ENCODE results near the gene SH3BP4.

SH3BP4 gene

DNA sequence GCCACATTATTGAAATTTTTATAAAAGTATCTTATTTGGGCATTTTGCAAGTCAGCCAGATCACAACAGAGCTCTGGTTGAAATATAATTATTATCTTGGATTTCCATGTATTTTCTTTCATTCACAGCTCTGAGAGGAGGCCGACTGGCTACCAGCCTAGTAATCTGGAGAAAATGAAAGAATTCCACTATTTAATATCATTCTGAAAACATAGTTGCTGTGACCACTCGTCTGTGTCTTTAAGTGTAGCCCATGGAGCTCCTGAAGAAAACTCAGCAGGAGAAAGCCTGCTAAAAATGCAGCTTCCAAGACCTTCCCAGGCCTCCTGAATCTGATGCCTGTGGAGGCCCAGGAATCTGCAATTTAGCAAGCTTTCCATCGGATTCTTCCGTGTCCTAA is 114.7 kb downstream of the SH3BP4 start:
- DNase-seq: no peak

DNA sequence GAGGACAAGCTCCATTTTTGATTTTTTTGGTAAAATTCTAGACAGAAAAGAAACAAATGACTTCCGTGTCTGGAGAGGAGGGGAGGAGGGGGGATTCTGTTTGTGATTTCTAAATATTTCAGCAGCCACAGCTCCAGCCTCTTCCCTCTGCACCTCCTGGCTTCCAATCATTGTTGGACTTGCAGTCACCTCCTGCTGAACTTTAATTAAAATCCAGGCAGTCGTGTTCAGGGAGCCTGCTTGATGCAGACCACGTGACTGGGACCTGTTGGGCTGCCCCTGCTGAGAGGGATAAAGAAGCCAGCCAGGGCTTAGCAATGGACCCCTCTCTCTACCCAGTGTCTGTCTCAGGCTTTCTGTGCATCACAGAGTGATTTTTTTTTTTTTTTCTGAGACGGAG is 115.1 kb downstream of the SH3BP4 start:
- no peak for DNase-seq

DNA sequence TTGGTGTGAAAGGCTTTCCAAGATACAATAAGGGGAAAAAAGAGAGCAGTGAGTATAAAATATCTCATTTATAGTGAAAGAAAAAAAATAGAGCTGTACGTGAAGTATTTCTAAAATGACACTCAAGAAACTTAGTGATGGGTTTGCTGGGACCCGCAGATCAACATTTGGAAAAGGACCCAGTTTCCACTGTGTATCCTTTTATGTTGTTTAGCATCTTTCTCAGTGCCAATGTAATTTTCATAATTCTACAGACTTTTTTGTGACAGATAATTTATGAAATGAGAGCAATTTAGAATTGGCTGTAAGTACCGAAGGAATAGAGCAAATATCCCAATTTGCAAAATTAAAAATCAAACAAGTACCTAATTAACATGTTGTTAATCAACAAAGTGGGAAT is 116.9 kb downstream of the SH3BP4 start:
- DNase-seq: no peak

DNA sequence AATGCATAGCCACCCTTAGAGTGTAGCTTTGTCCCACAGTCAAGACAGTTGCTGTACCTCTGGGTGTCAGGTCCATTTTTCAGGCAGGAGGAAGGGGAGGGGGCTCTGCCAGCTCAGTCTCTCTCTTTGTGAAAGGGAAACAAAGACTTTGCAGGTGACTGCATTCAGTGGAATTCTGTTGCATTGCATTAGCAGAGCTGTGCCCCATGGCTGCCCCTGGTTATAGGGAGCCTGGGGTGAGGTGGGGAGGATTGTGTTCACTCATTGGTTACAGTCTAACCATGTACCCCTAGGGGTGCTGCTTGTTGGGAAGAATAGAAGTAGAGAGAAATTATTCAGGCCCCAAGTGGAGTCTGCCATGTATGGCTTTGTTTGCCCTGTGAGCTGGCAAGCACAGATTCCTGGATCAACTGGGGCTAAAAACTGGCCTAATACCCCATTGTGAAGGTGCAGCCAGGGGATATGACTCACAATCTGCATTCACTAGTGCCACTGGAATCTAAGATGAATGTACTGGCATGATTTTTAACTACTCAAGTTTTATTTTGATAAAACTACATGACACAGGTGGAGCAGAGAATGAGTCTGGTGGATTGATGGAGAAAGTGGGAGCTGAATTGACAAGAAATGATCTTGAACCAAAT is 118.4 kb downstream of the SH3BP4 start:
- no peak for DNase-seq

DNA sequence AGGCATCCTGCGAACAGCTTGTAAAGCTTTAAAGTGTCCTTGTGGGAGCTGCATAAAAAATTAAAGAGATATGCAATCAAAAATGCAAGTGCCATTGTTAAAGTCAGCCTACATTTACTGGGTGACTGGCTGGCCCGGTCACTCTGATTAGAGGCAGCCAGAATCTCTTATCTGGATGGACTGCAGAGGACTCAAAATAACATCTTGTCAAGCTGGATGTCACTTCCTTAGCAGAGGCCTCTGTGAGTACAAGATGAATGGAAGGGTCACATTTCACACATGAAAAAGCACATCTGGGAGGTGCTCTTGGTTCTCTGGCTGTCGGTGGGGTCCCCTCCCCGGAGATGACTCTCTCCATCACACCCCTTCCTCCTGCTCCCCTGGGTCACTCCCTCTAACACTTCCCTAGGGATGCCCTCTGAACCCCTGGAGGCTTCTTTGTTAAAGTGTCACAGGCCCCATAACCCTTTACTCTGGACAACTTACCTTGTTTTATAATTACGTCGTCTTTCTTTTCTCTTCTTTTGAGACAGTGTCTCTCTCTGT is 122.1 kb downstream of the SH3BP4 start:
- DNase-seq: no peak

DNA sequence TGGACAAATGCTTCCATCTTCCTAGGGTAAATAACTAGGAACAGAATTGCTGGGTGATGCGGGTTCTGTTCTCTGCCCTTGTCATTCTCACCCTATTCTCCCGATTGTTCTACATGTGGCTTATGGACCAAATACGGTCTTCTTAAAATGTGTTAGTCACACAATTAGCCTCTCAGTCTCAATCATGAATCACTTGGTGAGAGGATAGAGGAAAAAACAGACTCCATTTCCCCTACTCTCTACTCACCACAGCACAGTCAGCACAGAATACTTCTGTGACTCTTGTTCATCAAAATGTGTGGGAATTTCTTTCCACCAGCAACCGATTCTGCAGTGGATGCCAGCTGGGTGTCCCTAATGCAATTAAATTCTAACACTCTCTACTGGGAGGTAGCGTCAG is 125.2 kb downstream of the SH3BP4 start:
- DNase-seq: no peak

DNA sequence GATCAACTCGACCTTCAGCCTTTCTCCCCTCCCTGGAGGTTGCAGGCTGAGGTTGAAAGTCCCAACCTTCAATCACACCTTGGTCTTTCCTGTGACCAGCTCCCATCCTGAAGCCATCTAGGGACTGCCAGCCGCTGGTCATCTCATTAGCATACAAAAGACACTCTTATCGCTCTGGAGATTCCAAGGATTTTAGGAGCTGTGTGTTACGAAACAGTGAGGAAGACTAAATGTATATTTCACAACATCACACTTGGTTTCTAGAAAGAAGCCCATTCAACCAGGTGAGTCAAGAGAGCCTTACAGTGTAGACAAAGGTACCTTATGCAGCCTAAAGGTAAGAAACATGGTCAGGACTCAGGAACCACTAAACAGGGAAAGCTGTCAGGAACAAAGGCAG is 126.4 kb downstream of the SH3BP4 start:
- DNase-seq: no peak

DNA sequence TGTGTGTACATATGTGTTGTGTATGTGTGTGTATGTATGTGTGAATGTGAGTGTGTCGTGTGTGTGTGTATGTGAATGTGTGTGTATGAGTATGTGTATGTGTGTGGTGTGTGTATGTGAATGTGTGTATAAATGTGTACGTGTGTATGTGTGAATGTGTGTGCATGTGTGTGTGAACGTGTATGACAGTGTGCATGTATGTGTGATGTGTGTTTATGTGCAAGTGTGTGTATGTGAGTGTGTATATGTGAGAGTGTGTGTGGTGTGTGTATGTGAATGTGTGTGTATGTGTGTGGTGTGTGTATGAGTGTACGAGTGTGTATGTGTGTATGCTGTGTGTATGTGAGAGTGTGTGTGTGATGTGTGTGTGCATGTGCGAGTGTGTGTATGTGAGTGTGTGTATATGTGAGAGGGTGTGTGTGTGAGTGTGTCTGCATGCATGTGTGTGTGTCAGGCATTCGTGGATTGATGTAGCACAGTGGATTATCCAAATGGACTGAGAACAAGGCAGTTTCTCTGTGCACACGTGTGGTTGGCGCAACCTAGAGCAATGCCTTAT is 127.2 kb downstream of the SH3BP4 start:
- DNase-seq: no peak

DNA sequence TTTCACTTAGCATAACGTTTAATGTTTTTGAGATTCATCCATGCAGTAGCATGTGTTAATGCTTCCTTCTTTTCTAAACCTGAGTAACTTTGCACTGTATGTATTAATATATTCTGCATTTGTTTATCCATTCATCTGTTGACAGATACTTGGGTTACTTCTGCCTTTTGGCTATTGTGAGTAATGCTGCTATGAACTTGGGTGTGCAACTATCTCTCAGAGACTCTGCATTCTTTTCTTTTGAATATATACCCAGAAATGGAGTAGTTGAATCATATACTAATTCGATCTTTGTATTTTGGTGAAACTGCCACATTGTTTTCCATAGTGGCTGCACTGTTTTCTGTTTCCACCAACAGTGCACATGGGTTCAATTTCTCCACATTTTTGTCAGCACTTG is 128.3 kb downstream of the SH3BP4 start:
- DNase-seq: no peak

DNA sequence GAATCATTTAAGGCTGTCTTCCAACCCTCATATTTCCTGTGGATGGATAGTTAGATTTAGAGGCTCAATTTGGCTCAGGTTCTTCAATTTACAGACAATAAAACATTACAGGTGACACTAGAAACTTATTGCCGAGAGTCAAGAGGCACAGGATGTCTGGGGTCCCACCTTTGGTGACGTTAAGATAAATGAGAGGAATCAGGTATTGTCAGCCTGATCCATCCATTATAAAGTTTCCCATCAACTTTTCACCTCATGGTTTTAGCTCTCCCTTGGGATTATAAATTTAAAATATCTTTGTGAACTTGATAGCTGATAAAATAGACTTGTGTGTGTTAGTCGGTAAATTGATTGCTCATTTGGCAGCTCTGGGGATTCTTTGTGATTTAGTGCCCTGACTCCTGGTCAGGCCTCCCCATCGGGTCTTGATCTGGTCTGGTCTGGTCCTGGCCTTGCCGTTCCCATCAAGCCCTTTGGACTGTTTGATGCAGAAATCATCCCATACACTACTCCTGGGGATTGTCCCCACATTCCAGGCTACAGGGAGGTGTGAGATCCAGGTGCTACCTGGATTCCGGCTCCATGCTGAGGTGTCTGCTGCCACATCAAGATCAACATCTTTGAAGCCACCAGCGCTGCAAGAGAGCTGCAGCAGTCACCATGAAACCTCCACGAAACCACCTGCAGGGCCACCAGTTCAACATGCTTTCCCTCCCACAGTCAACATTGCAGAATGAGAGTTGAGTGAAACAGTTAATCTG is 130.9 kb downstream of the SH3BP4 start:
- DNase-seq: no peak

DNA sequence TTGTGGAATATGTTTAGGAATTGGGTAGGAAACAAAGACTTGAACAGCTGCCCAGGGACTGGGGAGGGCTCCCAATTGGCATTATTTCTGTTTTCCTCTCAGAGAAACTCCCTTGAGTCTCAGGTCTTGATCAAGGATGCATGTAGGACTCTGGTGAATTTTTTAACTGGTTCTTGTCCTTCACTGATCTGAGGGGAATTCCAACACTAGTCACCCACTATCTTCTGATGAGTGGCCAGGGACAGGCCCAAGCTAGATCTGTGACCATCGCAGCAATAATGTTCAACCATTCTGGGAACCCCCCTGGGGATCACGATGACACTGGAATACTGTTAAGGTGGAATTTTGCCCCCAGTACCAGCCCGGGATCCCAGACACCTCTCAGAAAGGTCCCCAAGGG is 132.0 kb downstream of the SH3BP4 start:
- no peak for DNase-seq

DNA sequence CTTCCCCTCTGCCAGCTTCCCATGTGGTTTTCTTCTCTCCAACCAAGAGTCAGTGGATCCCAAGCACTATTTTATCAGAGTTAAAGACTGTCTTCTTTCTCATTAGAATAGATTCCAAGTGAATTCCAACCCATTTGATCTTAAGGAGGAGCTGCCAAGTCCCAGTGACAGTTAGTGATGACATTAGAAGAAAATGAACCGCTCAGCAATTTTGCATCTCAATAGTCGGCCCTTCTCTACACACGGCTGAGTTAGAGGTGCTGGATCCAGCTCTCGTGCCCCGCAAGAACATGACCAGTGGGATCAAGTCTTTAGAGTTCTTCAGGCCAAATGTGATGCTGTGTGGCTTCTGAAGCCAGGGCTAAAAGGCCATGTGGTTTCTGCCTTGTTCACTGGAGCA is 132.6 kb downstream of the SH3BP4 start:
- DNase-seq: no peak

DNA sequence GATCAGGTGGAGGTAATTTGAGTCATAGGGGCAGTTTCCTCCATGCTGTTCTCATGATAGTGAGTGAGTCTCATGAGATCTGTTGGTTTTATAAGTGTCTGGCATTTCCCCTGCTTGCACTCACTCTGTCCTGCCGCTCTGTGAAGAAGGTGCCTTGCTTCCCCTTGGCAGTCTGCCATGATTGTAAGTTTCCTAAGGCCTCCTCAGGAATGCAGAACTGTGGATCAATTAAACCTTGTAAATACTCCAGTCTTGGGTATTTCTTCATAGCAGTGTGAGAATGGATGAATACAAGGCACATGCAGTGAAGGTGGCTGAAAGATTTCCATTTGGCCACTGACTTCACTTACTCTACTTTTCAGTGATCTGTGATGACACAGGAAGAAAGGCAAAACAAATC is 133.7 kb downstream of the SH3BP4 start:
- DNase-seq: no peak

DNA sequence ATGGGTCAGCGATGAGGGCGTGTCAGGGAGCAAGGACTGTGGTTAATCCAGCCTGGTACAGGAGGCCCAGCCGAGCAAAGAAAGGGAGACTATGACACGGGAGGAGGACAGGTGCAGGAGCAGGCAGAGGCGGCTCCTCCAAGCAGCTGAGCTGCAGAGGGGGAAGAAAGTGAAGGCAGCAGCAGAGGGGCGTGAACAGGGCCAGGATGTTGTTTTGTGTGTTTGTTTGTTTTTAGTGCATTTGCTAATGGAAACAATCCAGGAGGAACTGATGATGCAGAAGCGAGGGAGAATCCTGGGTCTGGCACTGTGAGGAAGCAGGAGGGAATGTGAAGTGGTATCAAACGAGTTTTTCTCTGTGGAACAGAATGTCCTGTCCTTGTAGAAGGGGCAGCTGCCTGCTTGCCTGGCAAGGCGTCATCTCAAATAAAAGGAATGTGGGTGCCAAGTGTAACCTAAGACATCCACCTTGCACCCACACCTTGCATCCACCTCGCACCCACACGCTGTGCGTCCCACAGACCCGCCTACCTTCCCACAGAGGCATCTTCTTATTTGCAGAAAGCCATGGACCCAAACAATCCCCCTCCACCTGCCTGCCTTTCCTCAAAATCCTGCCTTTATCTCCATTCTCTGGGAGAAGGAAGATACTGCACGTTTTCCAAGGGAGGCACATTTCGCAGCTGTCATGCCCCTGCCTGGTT is 134.8 kb downstream of the SH3BP4 start:
- no peak for DNase-seq

DNA sequence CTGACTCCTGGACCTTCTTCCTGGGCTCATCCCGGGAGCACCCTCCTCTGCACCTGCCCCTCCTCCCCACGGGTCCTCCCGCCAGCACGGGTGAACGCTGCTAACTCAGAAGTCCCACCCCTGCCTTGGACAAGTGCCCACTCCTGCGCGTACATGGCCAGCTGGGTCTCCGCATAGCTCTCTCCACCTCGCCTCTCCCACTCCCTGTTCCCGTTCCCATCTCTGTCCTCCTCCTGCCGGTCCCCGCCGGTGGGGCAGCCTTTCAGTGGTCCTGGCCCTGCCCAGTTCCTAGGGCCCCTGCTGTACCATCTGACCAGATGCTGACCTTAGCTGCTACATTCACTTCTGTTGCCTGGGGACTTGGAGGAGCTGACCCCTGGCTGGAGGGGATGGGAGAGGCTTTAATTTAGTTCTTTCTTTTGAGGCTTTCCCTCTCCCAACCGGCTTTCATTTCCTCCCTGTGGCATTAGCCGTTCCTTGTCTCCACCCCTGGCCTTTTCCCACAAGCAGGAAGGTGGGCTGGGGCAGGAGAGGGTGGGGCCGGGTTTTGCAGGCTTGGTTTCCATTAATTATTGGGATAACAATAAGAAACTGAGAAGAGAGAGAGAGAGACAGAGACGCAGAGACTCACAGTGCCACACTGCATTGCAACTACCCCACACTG is 136.1 kb downstream of the SH3BP4 start:
- no peak for DNase-seq

DNA sequence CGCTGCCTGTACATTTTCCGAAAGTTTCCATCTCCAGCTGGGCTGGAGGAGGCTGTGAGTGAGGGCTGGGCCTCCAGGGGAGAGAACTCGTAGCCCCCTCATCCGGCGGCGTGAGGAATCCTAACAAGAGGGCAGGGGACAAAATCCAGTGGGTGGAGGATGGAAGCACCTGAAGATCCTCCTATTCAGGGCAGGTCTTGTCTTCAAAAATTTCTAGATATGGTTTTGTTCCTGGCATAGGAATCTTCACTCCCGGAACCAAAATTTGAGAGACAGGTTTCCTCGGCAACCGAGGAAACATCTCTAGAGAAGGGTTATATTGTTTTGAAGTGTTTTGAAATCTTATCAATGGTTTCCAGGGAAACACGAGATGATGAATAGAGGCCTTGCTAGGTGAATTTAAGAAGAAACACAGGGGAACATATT is 136.7 kb downstream of the SH3BP4 start:
- no peak for DNase-seq

DNA sequence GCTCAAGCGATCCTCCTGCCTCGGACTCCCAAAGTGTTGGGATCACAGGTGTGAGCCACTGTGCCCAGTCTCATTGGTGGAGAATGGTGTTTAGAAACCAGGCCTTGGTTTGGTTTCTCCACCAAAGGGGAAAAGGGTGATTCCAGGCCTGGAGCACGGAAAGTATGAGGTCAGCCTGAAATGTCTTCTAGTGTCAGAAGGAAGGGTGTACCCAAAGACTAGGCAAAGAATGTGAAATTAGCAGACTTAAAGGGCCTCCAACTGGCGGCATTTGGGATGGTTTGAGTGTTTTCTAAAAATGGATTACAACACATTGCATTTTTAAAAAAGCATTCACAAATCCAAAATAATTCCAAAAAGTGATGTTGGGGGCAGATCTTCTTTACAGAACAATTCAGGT is 139.6 kb downstream of the SH3BP4 start:
- DNase-seq: no peak

DNA sequence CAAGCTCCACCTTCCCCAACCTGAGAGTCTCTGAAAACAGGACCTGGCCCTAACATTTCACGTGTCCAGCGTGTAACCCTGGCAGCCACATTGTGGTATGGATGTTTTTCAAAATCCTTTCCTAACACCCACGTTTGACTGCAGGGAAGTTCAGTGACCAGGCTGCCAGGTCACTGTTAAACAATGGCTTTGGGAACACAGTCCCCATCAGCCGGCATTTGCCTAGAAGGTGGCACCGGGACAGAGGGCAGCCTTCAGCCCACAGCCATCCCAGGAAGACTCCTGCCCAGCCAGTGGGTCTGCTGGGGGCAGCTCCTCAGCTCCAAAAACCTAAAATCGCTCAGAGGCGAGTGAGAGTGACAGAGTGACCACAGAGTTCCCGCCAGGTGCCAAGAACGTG is 140.2 kb downstream of the SH3BP4 start:
- no peak for DNase-seq

DNA sequence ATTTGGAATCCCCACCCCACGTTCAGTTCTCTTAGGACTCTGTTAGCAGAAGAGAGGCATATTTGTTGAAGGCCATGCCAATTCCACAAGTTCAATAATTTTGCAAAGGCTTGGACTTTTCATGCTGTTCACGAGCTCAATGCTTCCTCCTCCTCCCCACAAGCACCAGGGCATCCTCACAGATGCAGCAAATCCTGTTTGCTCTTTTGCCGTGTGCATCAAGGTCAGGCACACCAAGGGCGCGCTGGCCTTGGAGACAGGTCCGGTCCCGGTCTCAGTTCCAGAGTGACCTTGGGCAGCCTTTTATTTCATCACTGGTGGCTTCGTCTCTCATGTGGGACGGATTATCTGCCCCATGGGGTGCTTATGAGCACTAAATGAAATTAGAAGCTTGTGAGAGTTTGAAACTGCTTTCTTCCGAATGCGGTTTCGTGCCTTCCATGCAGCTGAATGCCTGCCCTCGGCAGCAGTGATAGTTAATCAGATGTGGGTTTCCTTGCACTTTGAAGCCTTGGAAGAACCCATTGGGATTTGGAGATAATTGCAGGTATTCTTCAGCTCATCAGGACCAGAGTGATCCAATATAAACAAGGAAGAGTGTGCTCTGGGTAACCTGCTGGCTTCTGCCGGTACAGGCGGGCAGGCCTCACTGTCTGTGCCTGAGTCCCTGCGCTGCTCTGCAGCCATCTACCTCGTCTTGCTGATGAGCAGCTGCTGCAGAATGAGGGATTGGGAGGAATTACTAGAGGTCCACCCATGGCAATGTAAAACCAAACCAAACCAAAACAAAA is 140.8 kb downstream of the SH3BP4 start:
- DNase-seq: no peak

DNA sequence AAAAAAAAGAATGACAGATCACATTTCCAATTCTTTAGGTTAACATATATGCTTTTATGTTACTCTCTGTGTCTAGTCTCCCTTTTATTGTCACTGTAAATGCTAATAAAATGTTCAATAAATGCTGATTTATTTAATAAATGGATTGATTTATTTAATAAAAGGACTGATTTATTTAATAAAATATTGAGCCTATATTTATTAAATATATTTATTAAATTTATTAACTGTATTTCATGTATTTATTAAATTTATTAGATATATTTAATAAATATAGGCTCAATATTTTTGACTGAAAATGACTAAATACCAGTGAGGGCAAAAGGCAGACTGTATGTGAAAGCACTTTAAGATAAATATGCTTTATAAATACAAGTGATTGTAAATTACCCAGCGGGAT is 142.6 kb downstream of the SH3BP4 start:
- DNase-seq: no peak

DNA sequence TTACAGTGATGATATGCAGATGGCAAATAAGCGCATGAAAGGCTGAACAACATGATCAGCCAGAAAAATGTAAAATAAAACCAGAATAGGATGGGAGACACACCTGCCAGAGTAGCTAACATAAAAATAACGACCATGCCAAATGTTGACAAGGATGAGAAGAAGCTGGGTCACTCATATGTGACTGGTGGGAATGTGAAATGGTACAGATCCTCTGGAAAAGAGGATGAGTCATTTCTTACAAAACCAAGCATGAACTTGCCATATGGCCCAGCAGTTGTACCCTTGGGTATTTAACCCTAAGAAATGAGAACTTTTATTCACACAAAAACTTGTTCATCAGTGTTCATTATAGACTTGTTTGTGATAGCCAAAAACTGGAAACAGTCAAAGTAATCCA is 143.8 kb downstream of the SH3BP4 start:
- DNase-seq: no peak

DNA sequence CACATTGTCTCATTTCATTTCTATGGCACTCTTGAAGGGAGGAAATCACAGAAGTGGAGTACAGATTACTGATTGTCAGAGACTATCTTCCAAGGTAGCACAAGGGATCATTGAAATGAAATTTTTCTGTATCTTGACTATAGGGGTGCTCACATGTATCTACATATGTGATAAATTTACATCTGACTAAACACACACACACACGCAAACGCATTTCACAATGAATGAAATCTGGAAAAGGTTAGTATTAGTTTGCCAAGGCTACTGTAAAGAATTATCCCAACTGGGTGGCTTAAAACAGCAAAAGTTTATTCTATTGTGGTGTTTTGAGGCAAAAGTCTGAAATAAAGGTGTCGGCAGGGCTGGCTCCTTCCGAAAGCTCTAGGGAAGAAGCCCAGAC is 144.6 kb downstream of the SH3BP4 start:
- no peak for DNase-seq
